Esophagus muscularis mucosa (tissue), 3 donors: ENCODE measurements around the gene GRIK4.

ENCODE experiments used
- POLR2A ChIP-seq: fragments of 450-650 bp; IDR thresholded peaks from one replicate; pipeline ENCODE4 v1.6.1; 2017; ENCODE audit warnings: antibody characterized with exemption, moderate library complexity, mild to moderate bottlenecking, low read depth
- TF ChIP-seq, protein P1 (sequence below), 3 experiments: fragments of 200-600 bp in 2 of 3; fragments of 450-650 bp in 1 of 3; sonication (generic) in 2 of 3; IDR thresholded peaks; one replicate each; pipeline ENCODE4 v1.5.1; 2017 to 2019; ENCODE audit warnings: antibody characterized with exemption in 3 of 3, mild to moderate bottlenecking in 2 of 3, moderate library complexity in 1 of 3

DNA sequence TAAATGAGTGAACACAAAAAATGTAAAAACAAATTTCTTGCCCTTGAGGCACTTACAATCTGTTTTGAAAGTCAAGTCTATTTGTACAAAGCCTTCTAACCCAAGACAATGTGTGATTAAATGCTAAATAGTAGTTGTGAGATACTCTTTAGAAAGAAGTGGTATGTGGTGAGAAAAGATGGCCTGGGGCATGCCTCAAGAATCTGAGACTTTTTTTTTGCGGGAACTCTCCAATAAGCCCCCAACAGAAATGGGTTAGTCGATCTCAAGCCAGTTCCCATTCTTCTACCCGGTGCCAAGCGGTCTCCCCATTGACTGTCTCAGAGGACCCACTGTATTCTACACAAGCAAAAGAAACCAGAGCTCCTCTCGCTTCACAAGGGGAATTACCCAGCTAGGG, 485.4 kb downstream of the GRIK4 start:
- TF ChIP-seq, protein P1, sequence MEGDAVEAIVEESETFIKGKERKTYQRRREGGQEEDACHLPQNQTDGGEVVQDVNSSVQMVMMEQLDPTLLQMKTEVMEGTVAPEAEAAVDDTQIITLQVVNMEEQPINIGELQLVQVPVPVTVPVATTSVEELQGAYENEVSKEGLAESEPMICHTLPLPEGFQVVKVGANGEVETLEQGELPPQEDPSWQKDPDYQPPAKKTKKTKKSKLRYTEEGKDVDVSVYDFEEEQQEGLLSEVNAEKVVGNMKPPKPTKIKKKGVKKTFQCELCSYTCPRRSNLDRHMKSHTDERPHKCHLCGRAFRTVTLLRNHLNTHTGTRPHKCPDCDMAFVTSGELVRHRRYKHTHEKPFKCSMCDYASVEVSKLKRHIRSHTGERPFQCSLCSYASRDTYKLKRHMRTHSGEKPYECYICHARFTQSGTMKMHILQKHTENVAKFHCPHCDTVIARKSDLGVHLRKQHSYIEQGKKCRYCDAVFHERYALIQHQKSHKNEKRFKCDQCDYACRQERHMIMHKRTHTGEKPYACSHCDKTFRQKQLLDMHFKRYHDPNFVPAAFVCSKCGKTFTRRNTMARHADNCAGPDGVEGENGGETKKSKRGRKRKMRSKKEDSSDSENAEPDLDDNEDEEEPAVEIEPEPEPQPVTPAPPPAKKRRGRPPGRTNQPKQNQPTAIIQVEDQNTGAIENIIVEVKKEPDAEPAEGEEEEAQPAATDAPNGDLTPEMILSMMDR (IDR thresholded peaks at IDR 0.05) = no peak
- TF ChIP-seq POLR2A = no peak
